OCI-LY7 (cell line): ENCODE measurements around the gene RPP30. TPM values are rescaled to one million over a fixed set of nuclear protein-coding genes. Genes with fewer than 3 reads are reported as not detected.

Source experiments
- BruUV-seq: library from RNA; stranded (reverse); fragments of 400-500 nt; replicated peaks from 2 replicates; lab custom pipeline; 2021; lab: Mats Ljungman, UMichigan
- CTCF ChIA-PET: fragments of 300-600 bp; sonication (Branson Sonifier 250); formaldehyde crosslinking; loops from one replicate; lab custom pipeline; 2022; ENCODE audit warnings: antibody characterized with exemption; ENCODE audit not compliant: unreplicated experiment; lab: Charles Lee
- POLR2A ChIA-PET: fragments of 300-600 bp; sonication (Branson Sonifier 250); formaldehyde crosslinking; loops from one replicate; lab custom pipeline; 2022; ENCODE audit warnings: antibody characterized with exemption; lab: Charles Lee
- DNase-seq: peaks from one replicate; pipeline ENCODE4 v3.0.0-alpha.2; 2015; ENCODE audit warnings: low spot score
- H2AFZ ChIP-seq: fragments of 200-600 bp; sonication (generic), shearing (Covaris generic); 2 replicates; pipeline ENCODE4 v1.6.1; 2014; ENCODE audit warnings: mild to moderate bottlenecking, antibody characterized with exemption, low read length, moderate library complexity
- H3K27ac ChIP-seq: fragments of 200-600 bp; sonication (generic); 2 replicates; pipeline ENCODE4 v1.5.1; 2014; ENCODE audit warnings: mixed run types, low read depth, mild to moderate bottlenecking, moderate library complexity, low read length, inconsistent platforms; ENCODE audit not compliant: poor library complexity, severe bottlenecking
- H3K36me3 ChIP-seq: fragments of 200-600 bp; sonication (generic); 2 replicates; pipeline ENCODE4 v1.6.1; 2014; ENCODE audit warnings: mild to moderate bottlenecking, antibody characterized with exemption, low read length, moderate library complexity, mixed read lengths; ENCODE audit not compliant: insufficient read depth
- H3K4me1 ChIP-seq: fragments of 200-600 bp; sonication (generic); 2 replicates; pipeline ENCODE4 v1.5.1; 2014; ENCODE audit warnings: mild to moderate bottlenecking, low read length; ENCODE audit not compliant: insufficient read depth, poor library complexity, severe bottlenecking
- H3K4me2 ChIP-seq: fragments of 200-600 bp; sonication (generic); 2 replicates; pipeline ENCODE4 v1.6.1; 2014; ENCODE audit warnings: mild to moderate bottlenecking, low read length
- H3K4me3 ChIP-seq: fragments of 200-600 bp; sonication (generic); 2 replicates; pipeline ENCODE4 v1.5.1; 2014; ENCODE audit warnings: mild to moderate bottlenecking, low read depth, low read length; ENCODE audit not compliant: poor library complexity, severe bottlenecking
- H3K79me2 ChIP-seq: fragments of 200-600 bp; sonication (generic); 2 replicates; pipeline ENCODE4 v1.6.1; 2016; ENCODE audit warnings: low read depth, mild to moderate bottlenecking, low read length, moderate library complexity, mixed read lengths; ENCODE audit not compliant: insufficient read depth
- H3K9me2 ChIP-seq: fragments of 200-600 bp; sonication (generic); 2 replicates; pipeline ENCODE4 v1.6.1; 2016; ENCODE audit warnings: mild to moderate bottlenecking, low read length, mixed read lengths; ENCODE audit not compliant: insufficient read depth
- H3K9me3 ChIP-seq: fragments of 200-600 bp; sonication (generic); 2 replicates; pipeline ENCODE4 v1.6.1; 2014; ENCODE audit warnings: mild to moderate bottlenecking, mixed run types, low read length, mixed read lengths
- H4K20me1 ChIP-seq: fragments of 200-600 bp; sonication (generic); 2 replicates; pipeline ENCODE4 v1.6.1; 2014; ENCODE audit warnings: mild to moderate bottlenecking, antibody characterized with exemption, low read length, moderate library complexity, mixed read lengths; ENCODE audit not compliant: insufficient read depth
- CTCF ChIP-seq: fragments of 200-600 bp; sonication (generic); conservative IDR thresholded peaks from 2 replicates; pipeline ENCODE4 v1.5.1; 2014; ENCODE audit warnings: mild to moderate bottlenecking, antibody characterized with exemption, low read length, moderate library complexity, mixed read lengths
- EZH2phosphoT487 ChIP-seq: fragments of 200-600 bp; sonication (generic); IDR thresholded peaks from 2 replicates; pipeline ENCODE4 v1.6.1; 2018; ENCODE audit warnings: low read depth, borderline replicate concordance, mild to moderate bottlenecking, mixed run types, antibody characterized with exemption, low read length, moderate library complexity, mixed read lengths
- intact Hi-C: fragments of 100-400 bp; cut with micrococcal nuclease; formaldehyde crosslinking; loops from one replicate; pipeline ENCODE4 v1.10.0; 2022; ENCODE audit not compliant: unreplicated experiment
- total RNA-seq, 2 experiments: library from RNA; depleted of rRNA in 1 of 2; stranded (reverse); fragments of >200 nt in 1 of 2; shearing (Covaris generic) in 1 of 2; gene quantifications; 2 replicates each; pipeline ENCODE4 v1.2.3, GENCODE V29; 2014 to 2022

RPP30 gene
- total RNA-seq, 2 experiments from 2014 or later = 34.3 to 50.4 TPM

- Histone ChIP-seq H3K9me2 (no peaks in the 10 kb centered on the region), H3K4me1 (no peaks in the 10 kb centered on the region), H3K27ac (no peak overlapping the region), H3K4me3 (no peak overlapping the region), H4K20me1 (no peaks in the 10 kb centered on the region), H3K79me2 (no peaks in the 10 kb centered on the region), H3K9me3 (no peaks in the 10 kb centered on the region), H3K36me3 (no peaks in the 10 kb centered on the region), H2AFZ (no peak overlapping the region), H3K4me2 (no peak overlapping the region)
- CTCF ChIA-PET = interaction anchor here (1.4 kb wide), 1 partner anchor 386 kb away, joined by 3 read pairs; no protein-coding TSS in a partner anchor
- no peak for DNase-seq
- intact Hi-C loops = loop anchor here (10.0 kb wide), 1 partner anchor 1003 kb away; no protein-coding TSS in a partner anchor
- POLR2A ChIA-PET = interaction anchor here (0.6 to 1.5 kb wide), 4 partner anchors 11 to 939 kb away, joined by 3 to 10 read pairs (median 8); no protein-coding TSS in a partner anchor
- BruUV-seq = no TSS peak
- no peak for TF ChIP-seq EZH2phosphoT487
- TF ChIP-seq CTCF = no peak
These were observed 40.4 kb downstream of the RPP30 start for GRCh38 chr10:90912174-90912573.

- no peak overlapping the region for H2AFZ ChIP-seq
- no peaks in the 10 kb centered on the region for H4K20me1 ChIP-seq
- no peak overlapping the region for H3K4me3 ChIP-seq
- BruUV-seq = no TSS peak
- H3K36me3 ChIP-seq = no peaks in the 10 kb centered on the region
- ChIA-PET CTCF (no interaction called here), POLR2A (interaction anchor here (0.6 kb wide), 4 partner anchors 154 to 1377 kb away, joined by 3 to 9 read pairs (median 4); no protein-coding TSS in a partner anchor)
- intact Hi-C loops = loop anchor here (10.0 kb wide), 1 partner anchor 1002 kb away; no protein-coding TSS in a partner anchor
- H3K9me3 ChIP-seq = no peaks in the 10 kb centered on the region
- TF ChIP-seq CTCF (no peak), EZH2phosphoT487 (no peak)
- H3K9me2 ChIP-seq = no peaks in the 10 kb centered on the region
- no peaks in the 10 kb centered on the region for H3K79me2 ChIP-seq
- H3K4me1 ChIP-seq = no peaks in the 10 kb centered on the region
- H3K27ac ChIP-seq = no peak overlapping the region
- H3K4me2 ChIP-seq = no peak overlapping the region
- no peak for DNase-seq
These were observed 41.2 kb downstream of the RPP30 start for GRCh38 chr10:90912854-90913479.
